BJ (cell line): ENCODE results near the gene HSPBAP1. TPM values are rescaled to one million over a fixed set of nuclear protein-coding genes. Genes with fewer than 3 reads are reported as not detected.
A peak's percentile ranks its signal among the peaks of the same experiment; 100 is the strongest.

ENCODE experiments used
- CTCF ChIA-PET: fragments of 350-600 bp; formaldehyde crosslinking; extraction: SDS; loops from one replicate; lab custom pipeline; 2021; ENCODE audit warnings: antibody characterized with exemption, inconsistent platforms; lab: Yijun Ruan, JAX
- POLR2A ChIA-PET: fragments of 300-600 bp; sonication (Branson Sonifier 250); formaldehyde crosslinking; extraction: SDS; loops from one replicate; lab custom pipeline; 2021; ENCODE audit warnings: antibody characterized with exemption; lab: Charles Lee
- DNase-seq: peaks from one replicate; pipeline ENCODE4 v3.0.0-alpha.2; 2011; ENCODE audit warnings: low read depth
- H3K27me3 ChIP-seq: 2 replicates; pipeline ENCODE4 v1.6.0; 2011; ENCODE audit warnings: low read length; ENCODE audit not compliant: control insufficient read depth, insufficient read depth
- H3K36me3 ChIP-seq: 2 replicates; pipeline ENCODE4 v1.5.1; 2011; ENCODE audit warnings: low read length; ENCODE audit not compliant: control insufficient read depth, insufficient read depth
- H3K4me3 ChIP-seq: 2 replicates; pipeline ENCODE4 v1.5.1; 2011; ENCODE audit warnings: low read depth, mild to moderate bottlenecking, control low read depth, low read length
- polyA plus RNA-seq: library from polyadenylated mRNA; depleted of rRNA; stranded (reverse); fragments of >200 nt; gene quantifications from 2 replicates; pipeline ENCODE4 v1.2.3, GENCODE V29; 2011
- TF ChIP-seq, protein P1 (sequence below): IDR thresholded peaks from 2 replicates; pipeline ENCODE4 v1.5.1; 2011; ENCODE audit warnings: low read depth, mild to moderate bottlenecking, control low read depth, inconsistent platforms, low read length, moderate library complexity; ENCODE audit not compliant: insufficient read depth

Gene HSPBAP1
- polyA plus RNA-seq, 1 experiment: 2.9 TPM

DNA sequence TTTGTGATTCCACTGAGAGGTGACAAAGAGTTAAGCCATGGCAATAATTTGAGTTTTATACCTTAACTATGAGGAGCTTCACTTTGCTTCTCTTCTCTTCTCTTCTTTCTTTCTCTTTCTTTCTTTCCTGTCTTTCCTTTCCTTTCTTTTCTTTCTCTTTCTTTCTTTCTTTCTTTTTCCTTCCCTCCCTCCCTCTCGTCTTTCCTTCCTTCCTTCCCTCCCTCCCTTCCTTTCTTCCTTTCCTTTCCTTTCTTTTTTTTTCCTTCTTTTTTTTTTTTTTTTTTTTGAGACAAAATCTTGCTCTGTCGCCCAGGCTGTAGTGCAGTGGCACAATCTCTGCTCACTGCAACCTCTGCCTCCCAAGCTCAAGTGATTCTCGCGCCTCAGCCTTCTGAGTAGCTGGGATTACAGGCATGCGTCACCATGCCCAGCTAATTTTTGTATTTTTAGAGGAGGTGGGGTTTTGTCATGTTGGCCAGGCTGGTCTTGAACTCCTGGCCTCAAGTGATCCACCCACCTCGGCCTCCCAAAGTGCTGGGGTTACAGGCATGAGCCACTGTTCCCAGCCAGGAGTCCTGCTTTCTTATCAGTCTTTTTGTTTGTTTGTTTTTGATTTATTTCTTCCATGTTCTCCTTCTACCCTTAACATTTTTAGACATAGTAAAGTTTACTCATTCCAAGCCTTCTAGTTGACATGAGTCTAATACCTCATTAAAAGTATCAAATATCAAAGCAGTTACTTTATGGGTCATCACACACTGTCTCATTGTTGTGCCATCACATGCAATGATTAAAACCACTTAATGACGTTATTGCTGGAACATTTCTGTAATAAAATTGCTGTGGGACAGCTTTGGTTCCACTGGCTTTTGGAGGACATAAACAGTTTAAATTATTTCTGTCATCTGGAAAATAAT, 31.1 kb upstream of the HSPBAP1 start:
- peak; percentile 72 for DNase-seq
- TF ChIP-seq, protein P1, sequence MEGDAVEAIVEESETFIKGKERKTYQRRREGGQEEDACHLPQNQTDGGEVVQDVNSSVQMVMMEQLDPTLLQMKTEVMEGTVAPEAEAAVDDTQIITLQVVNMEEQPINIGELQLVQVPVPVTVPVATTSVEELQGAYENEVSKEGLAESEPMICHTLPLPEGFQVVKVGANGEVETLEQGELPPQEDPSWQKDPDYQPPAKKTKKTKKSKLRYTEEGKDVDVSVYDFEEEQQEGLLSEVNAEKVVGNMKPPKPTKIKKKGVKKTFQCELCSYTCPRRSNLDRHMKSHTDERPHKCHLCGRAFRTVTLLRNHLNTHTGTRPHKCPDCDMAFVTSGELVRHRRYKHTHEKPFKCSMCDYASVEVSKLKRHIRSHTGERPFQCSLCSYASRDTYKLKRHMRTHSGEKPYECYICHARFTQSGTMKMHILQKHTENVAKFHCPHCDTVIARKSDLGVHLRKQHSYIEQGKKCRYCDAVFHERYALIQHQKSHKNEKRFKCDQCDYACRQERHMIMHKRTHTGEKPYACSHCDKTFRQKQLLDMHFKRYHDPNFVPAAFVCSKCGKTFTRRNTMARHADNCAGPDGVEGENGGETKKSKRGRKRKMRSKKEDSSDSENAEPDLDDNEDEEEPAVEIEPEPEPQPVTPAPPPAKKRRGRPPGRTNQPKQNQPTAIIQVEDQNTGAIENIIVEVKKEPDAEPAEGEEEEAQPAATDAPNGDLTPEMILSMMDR: no peak
- CTCF ChIA-PET: interaction anchor here (1.2 to 1.5 kb wide), 2 partner anchors 8 to 16 kb away, joined by 3 read pairs; no protein-coding TSS in a partner anchor
- Histone ChIP-seq H3K36me3 (no peaks in the 10 kb centered on the region), H3K27me3 (no peaks in the 10 kb centered on the region), H3K4me3 (no peak overlapping the region)
- POLR2A ChIA-PET: interaction anchor here (0.8 kb wide), 1 partner anchor 1321 kb away, joined by 3 read pairs; no protein-coding TSS in a partner anchor

GRCh38 chr3:122816587-122816986, 23.0 kb upstream of the HSPBAP1 start:
- no peak for DNase-seq

GRCh38 chr3:122810734-122811133, 17.1 kb upstream of the HSPBAP1 start:
- POLR2A ChIA-PET: no interaction called here
- no peak for DNase-seq
- CTCF ChIA-PET: no interaction called here
- TF ChIP-seq, protein P1: no peak
- H3K27me3 ChIP-seq: no peaks in the 10 kb centered on the region
- H3K36me3 ChIP-seq: no peaks in the 10 kb centered on the region
- H3K4me3 ChIP-seq: no peak overlapping the region

More at GRCh38 chr3:122816587-122816986, 23.0 kb upstream of the HSPBAP1 start:
- Histone ChIP-seq H3K4me3 (no peak overlapping the region), H3K36me3 (no peaks in the 10 kb centered on the region), H3K27me3 (no peaks in the 10 kb centered on the region)
- CTCF ChIA-PET: no interaction called here
- POLR2A ChIA-PET: no interaction called here
- TF ChIP-seq, protein P1: no peak

- Histone ChIP-seq H3K4me3 (no peak overlapping the region), H3K27me3 (no peaks in the 10 kb centered on the region), H3K36me3 (no peaks in the 10 kb centered on the region)
- ChIA-PET POLR2A (no interaction called here), CTCF (no interaction called here)
- TF ChIP-seq, protein P1: no peak
- DNase-seq: no peak
Observed at GRCh38 chr3:122803977-122804376, 10.3 kb upstream of the HSPBAP1 start.

DNA sequence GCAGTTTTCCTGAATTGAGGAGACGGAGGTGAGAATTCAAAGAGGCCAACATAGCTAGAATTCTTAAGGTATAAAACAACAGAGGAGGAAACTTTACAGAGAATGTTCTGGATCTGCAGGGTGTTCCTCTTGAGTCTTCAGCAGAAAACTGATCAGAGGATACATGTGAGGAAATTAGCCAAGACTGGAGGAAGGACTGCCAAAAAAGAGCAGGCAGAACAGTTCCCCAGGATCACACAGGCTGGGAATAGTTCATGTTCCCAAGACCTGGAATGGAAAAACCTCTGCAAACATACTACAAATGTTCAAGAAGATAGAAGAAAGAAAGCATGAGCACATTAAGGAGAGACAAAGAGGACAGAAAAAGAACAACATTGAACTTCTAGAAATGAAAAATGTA, 8.7 kb upstream of the HSPBAP1 start:
- Histone ChIP-seq H3K4me3 (no peak overlapping the region), H3K27me3 (no peaks in the 10 kb centered on the region), H3K36me3 (no peaks in the 10 kb centered on the region)
- POLR2A ChIA-PET: interaction anchor here (0.6 kb wide), 1 partner anchor 18 kb away, joined by 5 read pairs; no protein-coding TSS in a partner anchor
- CTCF ChIA-PET: no interaction called here
- TF ChIP-seq, protein P1: no peak
- no peak for DNase-seq
